Stimulated activated effector memory CD8-positive, alpha-beta T cell treated with anti-CD3 and anti-CD28 coated beads, Interleukin-12 subunit alpha, Interleukin-12 subunit beta, amount 100 ng/mL, for 72 hours (primary cell): Measurements from ENCODE around the gene CDCA4.
A peak's percentile ranks its signal among the peaks of the same experiment; 100 is the strongest.
"Not testable (repeated sequence)": the region's sequence is repeated elsewhere in the genome, so short reads cannot be mapped to it uniquely, and the experiment has no call there.

Experiments
- ATAC-seq: fragments of 150-1000 bp; cut with Tn5 transposase; 2 replicates; pipeline ENCODE4 v1.10.0; 2021
- DNase-seq, 2 donors: peaks; one replicate each; pipeline ENCODE4 v3.0.0; 2021 to 2022; ENCODE audit warnings: low spot score in 2 of 2
- H3K27ac Mint-ChIP-seq: one replicate; pipeline ENCODE4 v1.8.0; 2022; ENCODE audit warnings: mild to moderate bottlenecking, mixed read lengths
- H3K36me3 Mint-ChIP-seq: one replicate; pipeline ENCODE4 v1.8.0; 2022; ENCODE audit warnings: mild to moderate bottlenecking, mixed read lengths
- H3K4me1 Mint-ChIP-seq: one replicate; pipeline ENCODE4 v1.8.0; 2022; ENCODE audit warnings: mixed read lengths
- H3K4me3 Mint-ChIP-seq: one replicate; pipeline ENCODE4 v1.8.0; 2022; ENCODE audit warnings: mild to moderate bottlenecking, mixed read lengths
- H3K9me3 Mint-ChIP-seq: one replicate; pipeline ENCODE4 v1.8.0; 2022; ENCODE audit warnings: mixed read lengths

The CDCA4 gene

GRCh38 chr14:105020815-105021655 lies at the start of gene CDCA4:
Gene CDCA4, minus strand, starts transcription at chr14:105021083. Its CDS starts 9,154 bp downstream, at chr14:105011929.
- peak within 1 kb of the TSS; percentile 92 for H3K27ac Mint-ChIP-seq
- DNase-seq (peak; percentile 95 to 97), ATAC-seq (peak; percentile 85)
- peak within 1 kb of the TSS; percentile 97 for H3K4me3 Mint-ChIP-seq
- no peaks in the 10 kb centered on the region for H3K9me3 Mint-ChIP-seq
- H3K36me3 Mint-ChIP-seq = peaks cover 44% of the 10 kb centered on the region
- H3K4me1 Mint-ChIP-seq = peaks cover 74% of the 10 kb centered on the region

- ATAC-seq (peak; percentile 81), DNase-seq (peak; percentile 50 to 88)
- Mint-ChIP-seq H3K36me3 (peaks cover 34% of the 10 kb centered on the region), H3K4me3 (peak overlapping the region; percentile 66), H3K27ac (peak overlapping the region; percentile 98), H3K4me1 (peaks cover 73% of the 10 kb centered on the region), H3K9me3 (no peaks in the 10 kb centered on the region)
Measured at GRCh38 chr14:105069871-105070759, 49.2 kb upstream of the CDCA4 start.

GRCh38 chr14:105069522-105069870 lies 48.6 kb upstream of the CDCA4 start:
- H3K4me1 Mint-ChIP-seq = peaks cover 77% of the 10 kb centered on the region
- no peaks in the 10 kb centered on the region for H3K9me3 Mint-ChIP-seq
- DNase-seq (no peak), ATAC-seq (no peak)
- H3K4me3 Mint-ChIP-seq = peak overlapping the region; percentile 66
- H3K27ac Mint-ChIP-seq = peak overlapping the region; percentile 98
- H3K36me3 Mint-ChIP-seq = peaks cover 40% of the 10 kb centered on the region

- Mint-ChIP-seq H3K4me3 (peak overlapping the region; percentile 66), H3K4me1 (peaks cover 80% of the 10 kb centered on the region), H3K36me3 (peaks cover 47% of the 10 kb centered on the region), H3K27ac (peak overlapping the region; percentile 98), H3K9me3 (no peaks in the 10 kb centered on the region)
- ATAC-seq (no peak), DNase-seq (peak in 1 of 2 donors; percentile 50)
Measured at GRCh38 chr14:105068818-105069217, 47.9 kb upstream of the CDCA4 start.

GRCh38 chr14:105067969-105068301 lies 47.1 kb upstream of the CDCA4 start:
- Mint-ChIP-seq H3K9me3 (no peaks in the 10 kb centered on the region), H3K4me3 (peak overlapping the region; percentile 100), H3K27ac (no peak overlapping the region), H3K4me1 (peaks cover 81% of the 10 kb centered on the region), H3K36me3 (peaks cover 56% of the 10 kb centered on the region)
- ATAC-seq (no peak), DNase-seq (peak in 1 of 2 donors; percentile 52)

GRCh38 chr14:105067140-105067968 lies 46.5 kb upstream of the CDCA4 start:
- Mint-ChIP-seq H3K9me3 (no peaks in the 10 kb centered on the region), H3K4me1 (peaks cover 81% of the 10 kb centered on the region), H3K36me3 (peaks cover 62% of the 10 kb centered on the region), H3K4me3 (peak overlapping the region; percentile 100), H3K27ac (peak overlapping the region; percentile 97)
- ATAC-seq = peak; percentile 18
- DNase-seq = peak in 1 of 2 donors; percentile 79

GRCh38 chr14:105066240-105067071 lies 45.6 kb upstream of the CDCA4 start:
- peaks cover 82% of the 10 kb centered on the region for H3K4me1 Mint-ChIP-seq
- peak overlapping the region; percentile 97 for H3K27ac Mint-ChIP-seq
- ATAC-seq = no peak
- peak overlapping the region; percentile 100 for H3K4me3 Mint-ChIP-seq
- peaks cover 66% of the 10 kb centered on the region for H3K36me3 Mint-ChIP-seq
- H3K9me3 Mint-ChIP-seq = no peaks in the 10 kb centered on the region
- DNase-seq = peak in 1 of 2 donors; percentile 68

GRCh38 chr14:105065280-105066228 lies 44.7 kb upstream of the CDCA4 start, which contains the start of gene GPR132:
Gene GPR132, minus strand, starts transcription at chr14:105065430. Its CDS starts 10,010 bp downstream, at chr14:105055420.
- peak; percentile 84 for ATAC-seq

GRCh38 chr14:105064721-105065143 lies 43.8 kb upstream of the CDCA4 start:
- ATAC-seq = peak; percentile 20
- Mint-ChIP-seq H3K4me3 (peak overlapping the region; percentile 100), H3K27ac (peak overlapping the region; percentile 97), H3K36me3 (peaks cover 70% of the 10 kb centered on the region), H3K9me3 (no peaks in the 10 kb centered on the region), H3K4me1 (peaks cover 80% of the 10 kb centered on the region)
- DNase-seq = peak in 1 of 2 donors; percentile 76

More at GRCh38 chr14:105065280-105066228, 44.7 kb upstream of the CDCA4 start, which contains the start of gene GPR132:
- Mint-ChIP-seq H3K4me1 (peaks cover 80% of the 10 kb centered on the region), H3K9me3 (no peaks in the 10 kb centered on the region), H3K36me3 (peaks cover 70% of the 10 kb centered on the region), H3K27ac (peak within 1 kb of the TSS; percentile 97), H3K4me3 (peak within 1 kb of the TSS; percentile 100)
- peak; percentile 62 to 91 for DNase-seq

- no peak for DNase-seq
- H3K4me3 Mint-ChIP-seq = peak overlapping the region; percentile 100
- no peaks in the 10 kb centered on the region for H3K9me3 Mint-ChIP-seq
- H3K27ac Mint-ChIP-seq = peak overlapping the region; percentile 97
- peaks cover 80% of the 10 kb centered on the region for H3K4me1 Mint-ChIP-seq
- ATAC-seq = no peak
- H3K36me3 Mint-ChIP-seq = peaks cover 70% of the 10 kb centered on the region
Measured at GRCh38 chr14:105064001-105064400, 43.1 kb upstream of the CDCA4 start.

GRCh38 chr14:105063506-105063905 lies 42.6 kb upstream of the CDCA4 start:
- Mint-ChIP-seq H3K27ac (peak overlapping the region; percentile 97), H3K36me3 (peaks cover 73% of the 10 kb centered on the region), H3K4me3 (peak overlapping the region; percentile 100), H3K4me1 (peaks cover 80% of the 10 kb centered on the region)
- H3K9me3 Mint-ChIP-seq, DNase-seq, ATAC-seq: not testable (repeated sequence)

GRCh38 chr14:105063056-105063455 lies 42.2 kb upstream of the CDCA4 start:
- H3K9me3 Mint-ChIP-seq = no peaks in the 10 kb centered on the region
- H3K4me1 Mint-ChIP-seq = peaks cover 85% of the 10 kb centered on the region
- H3K36me3 Mint-ChIP-seq = peaks cover 78% of the 10 kb centered on the region
- H3K4me3 Mint-ChIP-seq = peak overlapping the region; percentile 100
- H3K27ac Mint-ChIP-seq = peak overlapping the region; percentile 97
- ATAC-seq = no peak
- no peak for DNase-seq

- Mint-ChIP-seq H3K36me3 (peaks cover 88% of the 10 kb centered on the region), H3K4me3 (peak overlapping the region; percentile 100), H3K4me1 (peaks cover 76% of the 10 kb centered on the region), H3K27ac (peak overlapping the region; percentile 97), H3K9me3 (no peaks in the 10 kb centered on the region)
- DNase-seq = no peak
- no peak for ATAC-seq
Measured at GRCh38 chr14:105062048-105062433, 41.2 kb upstream of the CDCA4 start.
